ENCODE data around the gene PIGQ. TPM values are rescaled to one million over a fixed set of nuclear protein-coding genes. Genes with fewer than 3 reads are reported as not detected.

PIGQ gene
- total and polyA plus RNA-seq, 2 of the 13 experiments (the other 11 are each of a cell fraction or from before 2014, with no cell fraction given), result 7.7 to 19.7 TPM

DNA sequence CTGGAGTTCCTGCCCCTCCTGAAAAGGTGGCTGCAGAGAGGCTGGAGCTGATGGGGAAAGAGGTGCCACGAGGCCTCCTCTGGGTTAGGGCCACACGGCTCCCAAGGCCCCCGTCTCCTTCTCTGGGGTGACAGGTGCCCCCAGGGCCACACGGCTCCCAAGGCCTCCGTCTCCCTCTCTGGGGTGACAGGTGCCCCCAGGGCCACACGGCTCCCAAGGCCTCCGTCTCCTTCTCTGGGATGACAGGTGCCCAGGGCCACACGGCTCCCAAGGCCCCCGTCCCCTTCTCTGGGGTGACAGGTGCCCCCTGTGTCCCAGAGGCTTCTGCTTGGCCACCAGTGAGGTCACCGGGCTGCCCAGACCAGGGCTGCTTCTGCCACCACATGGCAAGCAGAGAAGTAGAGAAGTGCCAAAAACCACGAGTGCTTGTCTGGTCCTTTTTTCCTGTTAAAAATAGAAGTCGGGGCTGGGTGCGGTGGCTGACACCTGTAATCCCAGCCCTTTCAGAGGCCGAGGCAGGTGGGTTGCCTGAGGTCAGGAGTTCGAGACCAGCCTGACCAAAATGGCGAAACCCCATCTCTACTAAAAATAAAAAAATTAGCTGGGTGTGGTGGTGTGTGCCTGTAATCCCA lies 38.2 kb upstream of the PIGQ start:
- in situ Hi-C loops (cut with HindIII; ENCODE audit: extremely low pct_ligation_motif_present, low pct_unique_long_range_greater_than_20kb), result no loop called here
- Histone ChIP-seq H3K4me3 (replicated peaks in 1 of 3; ENCODE audit: insufficient read depth in 1 of 3, low read depth in 2 of 3, low read length in 3 of 3) (no peak overlapping the region), H3K27me3 (ENCODE audit: control insufficient read depth in 1 of 2, insufficient read depth in 2 of 2, low read length in 2 of 2) (no peaks in the 10 kb centered on the region; a peak in 1 of 5 replicates), H3K4me1 (ENCODE audit: insufficient read depth, low read length) (peaks cover 57% of the 10 kb centered on the region), H3K9me3 (ENCODE audit: low read length) (no peaks in the 10 kb centered on the region), H3K36me3 (replicated peaks in 1 of 2; ENCODE audit: control insufficient read depth in 1 of 2, insufficient read depth in 2 of 2, low read length in 2 of 2) (peaks cover 2 to 5% of the 10 kb centered on the region in 2 experiments; a peak in 3 of 5 replicates), H2AFZ (ENCODE audit: low read length) (no peak overlapping the region), H3K27ac (ENCODE audit: extremely low read length, insufficient read depth, low read length) (no peak overlapping the region), H3K9ac (ENCODE audit: insufficient read depth, low read depth, low read length) (no peak overlapping the region), H3K4me2 (ENCODE audit: low read depth, low read length) (no peak overlapping the region), H3K79me2 (ENCODE audit: insufficient read depth, low read length) (peaks cover 80% of the 10 kb centered on the region), H4K20me1 (ENCODE audit: insufficient read depth, low read length) (peaks cover 18% of the 10 kb centered on the region; the same call in 1 of the 2 replicates)
- DNase-seq (ENCODE audit: low spot score) (no peak), FAIRE-seq (no peak), ATAC-seq (no peak)
- CTCF ChIA-PET (ENCODE audit: low intra/inter-chr PET ratio, low total read pairs), result no interaction called here
- intact Hi-C loops (cut with micrococcal nuclease; ENCODE audit: unreplicated experiment), result loop anchor here (5.0 kb wide), 1 partner anchor 36 kb away; the partner anchor contains the start of genes NHLRC4 and PIGQ
- WGBS (ENCODE audit: low lambda C conversion rate), result 95% methylated on average over 14 of the region's 16 CpGs
- TF ChIP-seq ZFYVE20 (CRISPR knock-in tag; IDR thresholded peaks at IDR 0.05; ENCODE audit: borderline replicate concordance, low read depth) (no peak), ZKSCAN8 (CRISPR knock-in tag; IDR thresholded peaks at IDR 0.05; ENCODE audit: borderline replicate concordance) (no peak), MXI1 (IDR thresholded peaks at IDR 0.05; ENCODE audit: borderline replicate concordance, low read depth, low read length) (no peak), ZFP82 (CRISPR knock-in tag; IDR thresholded peaks at IDR 0.05; ENCODE audit: borderline replicate concordance) (no peak), ETV6 (CRISPR knock-in tag; conservative IDR thresholded peaks at IDR 0.05) (no peak), CCAR2 (optimal IDR thresholded peaks at IDR 0.05; ENCODE audit: low read depth, low read length) (no peak), NRL (CRISPR knock-in tag; IDR thresholded peaks at IDR 0.05; ENCODE audit: borderline replicate concordance) (no peak), ZNF121 (CRISPR knock-in tag; IDR thresholded peaks at IDR 0.05) (no peak), KLF11 (CRISPR knock-in tag; IDR thresholded peaks at IDR 0.05) (no peak), RBAK (CRISPR knock-in tag; IDR thresholded peaks at IDR 0.05) (no peak), ZNF550 (CRISPR knock-in tag; IDR thresholded peaks at IDR 0.05; ENCODE audit: borderline replicate concordance) (no peak)
- TF ChIP-seq, protein P1, sequence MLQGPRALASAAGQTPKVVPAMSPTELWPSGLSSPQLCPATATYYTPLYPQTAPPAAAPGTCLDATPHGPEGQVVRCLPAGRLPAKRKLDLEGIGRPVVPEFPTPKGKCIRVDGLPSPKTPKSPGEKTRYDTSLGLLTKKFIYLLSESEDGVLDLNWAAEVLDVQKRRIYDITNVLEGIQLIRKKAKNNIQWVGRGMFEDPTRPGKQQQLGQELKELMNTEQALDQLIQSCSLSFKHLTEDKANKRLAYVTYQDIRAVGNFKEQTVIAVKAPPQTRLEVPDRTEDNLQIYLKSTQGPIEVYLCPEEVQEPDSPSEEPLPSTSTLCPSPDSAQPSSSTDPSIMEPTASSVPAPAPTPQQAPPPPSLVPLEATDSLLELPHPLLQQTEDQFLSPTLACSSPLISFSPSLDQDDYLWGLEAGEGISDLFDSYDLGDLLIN (CRISPR knock-in tag; IDR thresholded peaks at IDR 0.05; ENCODE audit: borderline replicate concordance), result no peak
- TF ChIP-seq, protein P2, sequence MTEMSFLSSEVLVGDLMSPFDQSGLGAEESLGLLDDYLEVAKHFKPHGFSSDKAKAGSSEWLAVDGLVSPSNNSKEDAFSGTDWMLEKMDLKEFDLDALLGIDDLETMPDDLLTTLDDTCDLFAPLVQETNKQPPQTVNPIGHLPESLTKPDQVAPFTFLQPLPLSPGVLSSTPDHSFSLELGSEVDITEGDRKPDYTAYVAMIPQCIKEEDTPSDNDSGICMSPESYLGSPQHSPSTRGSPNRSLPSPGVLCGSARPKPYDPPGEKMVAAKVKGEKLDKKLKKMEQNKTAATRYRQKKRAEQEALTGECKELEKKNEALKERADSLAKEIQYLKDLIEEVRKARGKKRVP (CRISPR knock-in tag; IDR thresholded peaks at IDR 0.05), result no peak
- BruUV-seq (replicated peaks), result no TSS peak
- POLR2A ChIA-PET, result interaction anchor here (1.0 to 3.1 kb wide), 2 partner anchors 11 to 12 kb away, joined by 3 to 17 read pairs; no protein-coding TSS in a partner anchor

Measured in HepG2 (cell line).